Stimulated activated CD4-positive, alpha-beta T cell treated with anti-CD3 and anti-CD28 coated beads, Interleukin-4, amount 100 ng/mL, for 4 hours (primary cell): Measurements from ENCODE around the gene HOXB4.

ENCODE experiments used
- DNase-seq, 2 experiments: peaks; one replicate each; pipeline ENCODE4 v3.0.0-alpha.2; 2020

The HOXB4 gene

DNA sequence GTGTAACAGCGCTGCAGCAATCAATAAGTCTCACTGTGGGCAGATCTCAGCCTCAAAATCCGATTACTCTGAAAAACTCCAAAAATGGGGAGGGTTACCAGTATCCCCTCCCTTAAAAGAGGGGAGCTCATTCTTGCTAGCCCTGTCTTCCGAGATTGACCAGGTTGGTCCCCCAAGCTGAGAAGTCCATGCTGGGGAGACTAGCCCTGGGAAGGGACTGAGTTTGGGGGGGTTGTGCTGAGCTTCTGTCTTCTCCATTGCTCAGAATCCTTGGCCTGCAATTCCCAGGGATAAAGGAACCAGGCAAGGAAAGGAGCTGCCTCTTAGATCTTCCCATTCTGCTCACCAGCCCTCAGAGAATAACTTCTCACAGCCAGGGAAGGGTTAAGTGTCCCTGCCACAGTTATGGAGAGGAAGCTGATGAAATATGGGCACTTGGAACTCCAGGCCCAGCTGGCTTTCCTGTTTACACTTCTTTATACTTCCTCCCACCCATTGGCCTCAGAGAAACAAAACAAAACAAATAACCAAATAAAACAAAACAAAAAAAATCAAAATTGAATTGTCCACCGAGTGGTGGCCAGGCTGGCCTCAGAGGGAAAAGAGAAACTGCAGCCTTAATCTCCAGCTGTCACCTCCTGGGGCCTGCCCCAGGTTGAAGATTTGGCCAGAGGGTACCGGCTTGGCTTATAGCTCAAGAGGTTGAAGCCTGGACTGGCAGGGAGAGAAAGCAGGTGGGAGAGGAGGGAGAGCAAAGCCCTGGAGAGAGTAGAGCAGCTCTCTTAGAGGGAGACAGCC, 9.3 kb upstream of the HOXB4 start:
- DNase-seq = no peak

DNA sequence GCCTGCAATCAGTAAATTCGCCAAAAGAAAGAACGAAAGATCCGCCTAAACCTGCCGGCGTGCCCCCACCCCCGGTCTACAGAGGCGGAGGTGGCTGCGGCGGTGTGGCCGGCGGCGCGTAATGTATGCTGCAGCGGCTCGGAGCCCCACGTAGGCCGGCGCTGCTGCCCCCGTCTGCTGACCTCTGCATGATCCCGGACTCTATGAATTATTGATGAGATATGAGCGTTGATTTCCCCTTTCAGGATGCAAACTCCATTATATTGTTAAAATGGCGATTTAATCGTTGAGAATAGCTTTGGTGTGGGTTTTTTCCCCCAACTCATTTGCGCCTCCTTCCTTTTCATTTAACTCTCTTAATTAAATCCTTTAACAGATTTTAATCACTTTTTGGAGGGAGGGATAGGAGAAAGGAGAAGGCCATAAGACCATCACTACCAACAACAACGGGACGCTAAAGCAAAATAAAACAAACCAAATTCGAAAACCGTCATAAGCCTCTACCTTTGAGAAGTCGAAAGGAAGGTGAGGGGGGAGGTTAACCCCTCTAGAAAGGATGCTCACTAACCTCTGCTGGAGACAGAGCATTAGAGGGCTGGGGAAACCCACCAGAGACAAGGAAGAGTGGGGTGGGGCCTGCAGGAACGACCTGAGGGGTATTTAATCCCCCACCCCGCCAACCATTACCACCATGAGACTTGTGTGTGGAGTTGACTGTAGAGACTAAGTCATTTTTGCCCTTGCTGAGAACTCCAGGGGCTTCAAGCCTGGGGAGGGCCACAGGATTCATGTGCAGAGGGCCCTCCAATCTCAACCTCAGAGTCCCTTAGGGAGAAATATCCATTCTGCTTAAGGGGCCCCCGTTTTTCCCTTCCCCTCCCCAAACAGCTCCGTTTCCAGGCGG, 8.5 kb upstream of the HOXB4 start:
- no peak for DNase-seq

DNA sequence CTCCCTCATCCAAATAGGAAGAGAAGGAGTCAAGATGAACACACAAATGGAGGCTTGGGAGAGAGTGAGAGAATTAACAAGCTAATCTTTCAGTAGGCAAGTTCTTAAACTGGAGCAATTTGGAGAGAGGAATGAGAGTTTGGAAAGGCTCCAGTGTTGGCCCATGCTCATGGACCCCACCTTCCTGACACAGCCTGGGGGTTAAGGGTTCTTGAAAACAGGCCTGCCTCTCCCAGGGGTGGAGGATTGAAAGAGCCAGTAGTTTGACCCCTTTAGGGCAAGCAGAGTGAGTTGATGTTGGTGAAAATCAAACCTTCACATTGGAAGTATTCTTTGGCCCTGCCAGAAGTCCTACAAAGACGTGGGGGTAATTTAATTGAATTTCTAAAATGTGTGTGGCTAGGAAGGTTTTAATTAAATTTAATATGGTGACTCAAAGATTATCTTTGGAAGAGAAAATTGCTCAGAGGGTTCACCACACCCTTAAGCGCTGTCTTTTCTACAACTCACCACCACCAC, 6.1 kb upstream of the HOXB4 start:
- DNase-seq = no peak

GRCh38 chr17:48583708-48584222, 5.6 kb upstream of the HOXB4 start:
- DNase-seq = no peak

DNA sequence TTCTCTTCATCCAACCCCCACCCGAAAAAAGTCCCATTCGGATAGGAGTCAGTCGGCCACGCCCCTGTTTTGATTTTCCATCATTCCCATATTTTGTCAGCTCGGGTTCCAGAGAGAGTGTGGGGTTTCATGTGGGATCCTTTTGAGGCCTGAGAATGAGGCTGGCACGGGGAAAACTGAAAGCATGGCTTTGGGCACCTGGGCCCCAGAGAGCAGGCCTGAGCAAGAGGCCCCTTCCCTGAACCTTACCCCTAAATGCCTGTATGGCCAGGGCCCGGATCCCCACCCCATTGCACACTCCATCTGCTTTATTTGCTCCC, 4.6 kb upstream of the HOXB4 start:
- DNase-seq = no peak

DNA sequence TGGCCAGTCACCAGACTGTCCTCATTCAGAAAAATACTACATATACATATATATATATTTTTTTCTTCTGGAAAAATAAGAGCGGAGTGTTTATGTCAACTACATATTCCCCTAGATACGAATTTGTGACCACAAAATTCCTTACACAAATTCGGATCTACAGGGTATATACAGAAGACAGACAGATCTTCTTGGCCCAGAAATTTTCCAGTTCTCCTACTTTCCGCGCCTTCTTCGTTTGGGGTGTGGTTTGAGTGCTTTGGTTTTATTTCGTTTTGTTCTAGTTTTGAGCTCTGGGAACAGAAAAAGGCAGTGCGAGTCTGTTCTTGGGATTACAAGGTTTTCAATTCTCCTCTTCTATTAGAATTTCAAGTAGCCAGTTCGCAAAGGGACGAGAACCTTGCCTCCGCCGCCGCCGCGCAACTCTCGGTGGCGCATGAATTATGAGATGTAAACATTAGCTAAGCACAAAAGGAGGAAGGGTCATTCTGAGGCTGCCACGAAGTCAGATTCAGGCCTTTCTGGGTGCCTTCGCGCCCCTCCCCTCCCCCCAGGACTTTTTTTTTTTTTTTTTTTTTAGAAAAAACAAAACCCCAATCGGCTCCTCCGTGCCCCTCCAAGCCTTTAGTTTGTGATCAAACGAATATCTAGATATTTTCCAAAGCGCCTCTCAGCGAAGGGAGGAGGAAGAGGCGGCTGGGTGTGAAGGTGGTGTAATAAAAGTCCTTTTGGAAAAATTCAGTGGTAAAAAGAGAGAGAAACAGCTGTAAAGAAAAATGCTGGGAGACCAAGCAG, 1.8 kb upstream of the HOXB4 start:
- DNase-seq = no peak

DNA sequence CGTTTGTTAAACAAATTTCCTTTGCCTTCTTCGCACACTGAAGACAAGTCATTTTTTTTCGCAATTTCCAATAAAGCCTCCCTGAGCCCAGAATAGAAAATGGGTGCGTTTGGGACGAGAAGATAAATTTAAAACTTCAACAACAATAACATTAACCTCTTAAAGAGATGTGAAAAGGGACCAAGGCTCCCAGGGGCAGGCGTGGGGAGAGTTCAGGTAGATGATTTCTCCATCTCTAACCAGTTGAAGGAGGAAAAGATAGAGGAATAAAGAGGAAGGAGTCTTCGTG, 1.3 kb upstream of the HOXB4 start:
- DNase-seq = no peak

DNA sequence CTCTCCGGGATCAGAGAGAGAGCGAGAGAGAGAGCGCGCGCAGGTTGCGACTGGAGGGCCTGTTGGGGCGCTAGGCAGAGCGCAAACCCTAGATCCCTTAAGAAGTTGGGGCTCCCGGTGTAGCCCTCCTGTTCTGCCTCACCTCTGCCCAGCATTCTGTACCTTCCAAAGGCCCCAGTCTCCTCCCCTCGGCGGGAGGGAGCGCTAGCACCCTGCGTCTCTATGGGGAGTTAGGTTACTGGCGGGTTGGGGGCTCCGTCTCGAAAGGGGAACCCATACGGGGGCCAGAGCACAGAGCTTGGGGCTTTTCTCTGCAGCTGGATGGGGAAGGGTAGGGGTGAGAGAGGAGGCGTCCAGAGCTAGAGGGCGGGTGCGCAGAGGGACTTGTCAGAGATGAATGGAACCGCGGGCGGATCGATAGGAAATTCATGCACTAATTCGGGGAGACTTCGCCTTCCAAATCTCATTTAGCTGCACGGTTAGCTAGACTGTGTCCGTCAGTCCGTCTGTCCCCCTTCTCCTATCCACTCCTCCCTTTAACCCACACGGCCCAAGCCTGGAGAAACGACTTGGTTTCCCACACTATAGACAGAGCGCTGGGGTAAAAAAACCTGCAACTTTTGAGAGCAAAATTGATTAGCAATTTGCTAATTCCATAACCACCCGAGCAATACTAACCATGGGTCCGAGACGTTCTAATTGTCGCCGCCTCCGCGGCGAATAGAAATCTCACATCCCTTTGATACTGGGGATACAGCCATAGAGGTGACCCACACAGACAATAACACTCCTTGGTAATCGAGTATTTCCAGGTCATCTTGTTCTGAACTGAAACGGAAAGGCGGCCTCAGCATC, 693 bp upstream of the HOXB4 start:
- no peak for DNase-seq

- DNase-seq = peak in 1 of 2 experiments; percentile 34
Measured at GRCh38 chr17:48577330-48577945, 712 bp downstream of the HOXB4 start.

DNA sequence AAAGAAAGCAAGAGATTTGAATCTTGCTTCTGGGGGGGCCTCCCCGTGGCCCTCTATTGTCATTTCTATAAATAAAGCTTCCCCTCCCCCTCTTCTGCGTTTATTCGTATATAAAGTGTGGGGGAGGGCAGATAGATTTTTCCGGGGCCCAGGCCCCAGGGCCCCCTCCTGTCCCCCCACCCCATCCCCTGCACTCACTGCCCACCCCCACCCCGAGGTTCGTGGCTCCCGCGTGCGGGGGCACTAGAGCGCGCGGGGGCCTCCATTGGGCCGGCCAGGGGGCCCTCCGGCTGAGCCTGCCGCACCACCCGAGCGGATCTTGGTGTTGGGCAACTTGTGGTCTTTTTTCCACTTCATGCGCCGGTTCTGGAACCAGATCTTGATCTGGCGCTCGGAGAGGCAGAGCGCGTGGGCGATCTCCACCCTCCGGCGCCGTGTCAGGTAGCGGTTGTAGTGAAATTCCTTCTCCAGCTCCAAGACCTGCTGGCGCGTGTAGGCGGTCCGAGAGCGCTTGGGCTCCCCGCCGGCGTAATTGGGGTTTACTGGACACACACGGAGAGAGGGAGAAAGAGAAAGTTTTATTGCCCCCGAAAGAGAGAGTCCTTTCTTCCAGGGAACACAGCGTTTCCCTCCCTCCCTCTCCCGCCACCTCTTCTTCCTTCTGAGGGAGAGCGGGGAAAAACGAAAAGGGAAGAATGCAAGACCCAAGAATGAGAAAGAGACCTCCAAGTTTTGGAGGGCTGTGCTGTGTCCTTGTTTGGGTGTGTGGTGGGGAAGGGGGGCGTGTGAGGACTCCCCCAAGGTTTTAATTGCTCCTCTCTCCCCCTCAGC, 1.5 kb downstream of the HOXB4 start:
- no peak for DNase-seq

DNA sequence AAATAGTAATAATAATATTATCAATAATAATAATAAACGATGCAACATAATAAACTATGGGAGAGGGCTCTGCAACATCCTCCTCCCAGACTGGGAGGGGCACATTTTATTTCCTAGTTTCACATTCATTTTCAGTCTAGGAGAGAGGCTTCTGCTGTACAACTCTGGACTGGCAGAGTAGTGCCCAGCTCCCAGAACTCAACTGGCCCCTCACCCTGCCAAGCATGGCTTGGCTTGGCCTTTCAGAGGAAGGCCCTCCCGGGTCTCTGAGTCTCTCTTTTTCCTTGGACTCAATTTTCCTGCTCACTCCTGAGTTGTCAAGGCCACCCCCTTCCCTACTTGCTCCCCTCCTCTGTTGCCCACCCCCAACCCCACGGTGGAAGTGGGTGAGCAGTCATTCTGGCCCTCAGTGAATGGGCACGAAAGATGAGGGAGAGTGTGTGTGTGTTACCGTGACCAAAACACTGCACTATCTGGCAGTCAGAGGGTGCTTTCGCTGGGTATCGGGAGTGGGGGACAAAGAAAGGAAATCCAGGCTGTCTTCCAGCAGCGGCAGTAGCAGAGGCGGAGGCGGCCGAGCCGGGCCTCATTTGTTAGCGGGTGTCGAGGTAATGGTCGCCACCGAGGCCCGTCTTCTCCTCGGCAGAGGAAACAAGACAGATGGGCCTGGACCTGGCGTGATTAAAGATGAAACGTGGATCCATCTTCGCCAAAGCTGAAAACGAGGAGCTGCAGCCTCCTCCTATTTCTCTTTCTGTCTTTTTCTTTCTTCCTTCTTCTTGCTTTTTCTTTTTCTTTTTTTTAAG, 2.3 kb downstream of the HOXB4 start:
- no peak for DNase-seq

- DNase-seq = no peak
Measured at GRCh38 chr17:48575066-48575582, 3.0 kb downstream of the HOXB4 start.

DNA sequence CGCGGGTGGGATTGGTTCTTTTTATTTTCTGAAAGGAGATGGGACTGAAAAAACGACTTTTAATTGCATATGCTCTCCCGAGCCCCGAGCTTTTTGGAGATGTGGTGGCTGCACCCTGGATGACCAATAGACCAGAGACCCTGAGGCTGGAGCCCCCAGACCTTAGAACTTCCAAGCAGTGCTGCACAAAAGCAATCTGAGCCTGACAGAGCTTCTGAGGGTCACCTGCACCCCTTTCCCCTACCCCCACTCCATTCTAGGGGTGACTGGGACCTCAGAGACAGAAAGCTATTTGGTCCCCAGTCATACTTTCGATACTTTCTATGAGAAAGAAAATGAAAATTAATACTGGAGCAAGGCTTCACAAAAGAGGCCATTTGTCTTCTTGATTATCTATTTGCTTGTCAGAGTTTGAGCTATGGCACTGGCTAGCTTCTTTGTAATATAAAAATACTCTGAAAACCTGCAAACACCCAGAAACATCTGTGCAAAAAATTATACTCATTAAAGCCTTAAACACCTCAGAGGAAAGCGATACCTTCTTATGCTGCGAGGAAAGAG, 3.6 kb downstream of the HOXB4 start:
- no peak for DNase-seq

GRCh38 chr17:48571826-48572417, 6.2 kb downstream of the HOXB4 start:
- no peak for DNase-seq

GRCh38 chr17:48571024-48571818, 6.9 kb downstream of the HOXB4 start:
- no peak for DNase-seq

DNA sequence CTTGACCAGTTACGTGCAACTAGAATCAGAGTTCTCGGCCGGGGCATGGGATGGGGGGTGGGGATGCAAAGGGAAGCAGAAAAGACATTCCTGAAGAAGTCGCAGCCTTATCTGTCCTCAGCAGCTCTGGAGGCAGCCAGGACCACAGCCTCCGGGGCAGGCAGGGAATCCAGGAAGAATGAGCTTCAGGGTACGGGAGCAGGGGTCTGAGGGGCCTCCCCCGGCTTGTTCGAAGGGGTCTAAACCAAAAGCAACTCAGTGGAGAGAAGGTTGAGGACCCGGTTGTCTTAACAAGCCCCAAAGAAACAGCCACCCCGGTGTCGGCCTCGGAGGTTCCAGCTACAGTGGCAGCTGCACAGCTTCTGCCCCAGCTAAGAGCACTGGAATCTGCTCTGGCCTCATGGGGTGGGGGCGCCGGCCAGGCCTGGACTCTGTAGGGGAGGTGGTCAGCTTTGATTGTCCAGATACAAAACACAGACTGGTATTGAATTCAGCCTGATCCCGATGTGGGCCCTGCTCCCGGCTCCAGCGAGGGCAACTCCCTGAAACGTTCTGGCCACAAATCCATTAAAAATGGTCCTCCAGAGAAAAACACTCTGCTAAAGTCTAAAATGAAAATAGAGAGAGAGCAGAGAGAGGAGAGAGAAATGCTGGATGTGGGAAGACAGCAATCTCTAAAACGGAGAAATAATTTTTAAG, 7.7 kb downstream of the HOXB4 start:
- no peak for DNase-seq

- no peak for DNase-seq
Measured at GRCh38 chr17:48569674-48570324, 8.4 kb downstream of the HOXB4 start.
